Measurements from ENCODE around the gene PFKL. TPM values are rescaled to one million over a fixed set of nuclear protein-coding genes. Genes with fewer than 3 reads are reported as not detected.

The PFKL gene
- total RNA-seq, 1 experiment from 2014 or later: 67.5 TPM

- BruUV-seq (replicated peaks): no TSS peak
- no peaks in the 10 kb centered on the region for H4K20me1 ChIP-seq (ENCODE audit: insufficient read depth)
- H3K4me3 ChIP-seq: no peak overlapping the region
- no peaks in the 10 kb centered on the region for H3F3A ChIP-seq (ENCODE audit: insufficient read depth, low read depth)
- no peaks in the 10 kb centered on the region for H3K9me2 ChIP-seq (ENCODE audit: insufficient read depth)
- ChIA-PET CTCF (no interaction called here), POLR2A (ENCODE audit: unreplicated experiment) (no interaction called here)
- DNase-seq: no peak
- no peaks in the 10 kb centered on the region for H3K79me2 ChIP-seq (ENCODE audit: low read depth)
- H2AFZ ChIP-seq: no peak overlapping the region
- TF ChIP-seq CTCF (conservative IDR thresholded peaks at IDR 0.05) (no peak), EZH2 (IDR thresholded peaks at IDR 0.05; ENCODE audit: low read depth) (no peak)
- intact Hi-C loops (cut with micrococcal nuclease; ENCODE audit: unreplicated experiment): no loop called here
- H3K36me3 ChIP-seq (ENCODE audit: low read depth): no peaks in the 10 kb centered on the region
- no peaks in the 10 kb centered on the region for H3K4me1 ChIP-seq (replicated peaks; ENCODE audit: insufficient read depth)
- H3K9me3 ChIP-seq (ENCODE audit: insufficient read depth, low read depth): no peaks in the 10 kb centered on the region
- peaks cover 17% of the 10 kb centered on the region for H3K27me3 ChIP-seq (ENCODE audit: insufficient read depth, low read depth)
- H3K27ac ChIP-seq: no peak overlapping the region
- no peak overlapping the region for H3K4me2 ChIP-seq
Observed at GRCh38 chr21:44283948-44284347, 15.9 kb upstream of the PFKL start.

GRCh38 chr21:44285138-44285992, 14.5 kb upstream of the PFKL start, which contains the start of gene AIRE:
TSS of gene AIRE (plus strand) at chr21:44285876. CDS start at chr21:44286007, 131 bp downstream.
- no peaks in the 10 kb centered on the region for H4K20me1 ChIP-seq (ENCODE audit: insufficient read depth)
- no peak within 1 kb of the TSS for H3K4me3 ChIP-seq
- peaks cover 21% of the 10 kb centered on the region for H3K27me3 ChIP-seq (ENCODE audit: insufficient read depth, low read depth)
- CTCF ChIA-PET: no interaction called here
- no peak for DNase-seq
- no peaks in the 10 kb centered on the region for H3K9me2 ChIP-seq (ENCODE audit: insufficient read depth)
- no peaks in the 10 kb centered on the region for H3K79me2 ChIP-seq (ENCODE audit: low read depth)
- TF ChIP-seq CTCF (conservative IDR thresholded peaks at IDR 0.05) (no peak), EZH2 (IDR thresholded peaks at IDR 0.05; ENCODE audit: low read depth) (no peak)
- no peaks in the 10 kb centered on the region for H3K36me3 ChIP-seq (ENCODE audit: low read depth)
- H3K27ac ChIP-seq: no peak within 1 kb of the TSS
- H3K9me3 ChIP-seq (ENCODE audit: insufficient read depth, low read depth): no peaks in the 10 kb centered on the region
- BruUV-seq (replicated peaks): no TSS peak
- POLR2A ChIA-PET (ENCODE audit: unreplicated experiment): no interaction called here
- H3K4me1 ChIP-seq (replicated peaks; ENCODE audit: insufficient read depth): no peaks in the 10 kb centered on the region
- no peaks in the 10 kb centered on the region for H3F3A ChIP-seq (ENCODE audit: insufficient read depth, low read depth)
- intact Hi-C loops (cut with micrococcal nuclease; ENCODE audit: unreplicated experiment): no loop called here
- H3K4me2 ChIP-seq: peak within 1 kb of the TSS; percentile 16; the same call in 1 of the 2 replicates
- no peak within 1 kb of the TSS for H2AFZ ChIP-seq

GRCh38 chr21:44286086-44286715, 13.7 kb upstream of the PFKL start:
- Histone ChIP-seq H2AFZ (no peak overlapping the region), H3K79me2 (ENCODE audit: low read depth) (no peaks in the 10 kb centered on the region), H3K4me2 (no peak overlapping the region), H3K9me2 (ENCODE audit: insufficient read depth) (no peaks in the 10 kb centered on the region), H3K9me3 (ENCODE audit: insufficient read depth, low read depth) (no peaks in the 10 kb centered on the region), H3K27ac (no peak overlapping the region), H4K20me1 (ENCODE audit: insufficient read depth) (no peaks in the 10 kb centered on the region), H3K27me3 (ENCODE audit: insufficient read depth, low read depth) (peaks cover 21% of the 10 kb centered on the region), H3K4me3 (no peak overlapping the region), H3F3A (ENCODE audit: insufficient read depth, low read depth) (no peaks in the 10 kb centered on the region), H3K36me3 (ENCODE audit: low read depth) (no peaks in the 10 kb centered on the region), H3K4me1 (replicated peaks; ENCODE audit: insufficient read depth) (no peaks in the 10 kb centered on the region)
- ChIA-PET POLR2A (ENCODE audit: unreplicated experiment) (interaction anchor here (0.7 kb wide), 1 partner anchor 335 kb away, joined by 23 read pairs; no protein-coding TSS in a partner anchor), CTCF (interaction anchor here (0.6 kb wide), 1 partner anchor 219 kb away, joined by 3 read pairs; no protein-coding TSS in a partner anchor)
- no peak for DNase-seq
- no TSS peak for BruUV-seq (replicated peaks)
- intact Hi-C loops (cut with micrococcal nuclease; ENCODE audit: unreplicated experiment): no loop called here
- TF ChIP-seq CTCF (conservative IDR thresholded peaks at IDR 0.05) (no peak), EZH2 (IDR thresholded peaks at IDR 0.05; ENCODE audit: low read depth) (no peak)

All from PC-9 (cell line).